Spinal cord (tissue), 10 donors: ENCODE measurements around the gene GNG7. TPM values are rescaled to one million over a fixed set of nuclear protein-coding genes. Genes with fewer than 3 reads are reported as not detected.
A peak's percentile ranks its signal among the peaks of the same experiment; 100 is the strongest.

Source experiments
- DNase-seq, 6 donors: peaks; one replicate each; pipeline versions ENCODE4 v3.0.0 to v3.0.0-alpha.2; 2013 to 2015; ENCODE audit warnings: low spot score in 6 of 6, low read depth in 4 of 6
- H3K27ac ChIP-seq: one replicate; pipeline ENCODE4 v1.5.1; 2013; ENCODE audit warnings: low read depth, low read length, control low read depth
- H3K27me3 ChIP-seq: one replicate; pipeline ENCODE4 v1.6.1; 2013; ENCODE audit warnings: low read length; ENCODE audit not compliant: control insufficient read depth, insufficient read depth
- H3K36me3 ChIP-seq: one replicate; pipeline ENCODE4 v1.6.1; 2013; ENCODE audit warnings: low read length; ENCODE audit not compliant: control insufficient read depth, insufficient read depth
- H3K4me1 ChIP-seq: one replicate; pipeline ENCODE4 v1.6.1; 2013; ENCODE audit warnings: low read length; ENCODE audit not compliant: control insufficient read depth, insufficient read depth
- H3K4me3 ChIP-seq: one replicate; pipeline ENCODE4 v1.5.1; 2013; ENCODE audit warnings: low read depth, low read length, control low read depth
- H3K9me3 ChIP-seq: one replicate; pipeline ENCODE4 v1.6.1; 2013; ENCODE audit warnings: low read length; ENCODE audit not compliant: control insufficient read depth, insufficient read depth
- WGBS: methylation state at CpG from one replicate; pipeline ENCODE4 v1.1.5; 2013; ENCODE audit warnings: missing lambda C conversion rate; ENCODE audit not compliant: insufficient coverage; 5-methylcytosine and 5-hydroxymethylcytosine counted together
- polyA plus RNA-seq, 2 donors: library from polyadenylated mRNA; unstranded; fragments of 120-200 nt; gene quantifications; one replicate each; pipeline ENCODE4 v1.2.1, GENCODE V29; 2013; ENCODE audit not compliant: insufficient read length in 2 of 2
- total RNA-seq, 2 donors: library from RNA; depleted of rRNA in 1 of 2; stranded (reverse); fragments of 120-200 nt in 1 of 2; fragments of >200 nt in 1 of 2; gene quantifications; one replicate each; pipeline versions ENCODE4 v1.2.3 to v1.2.4, GENCODE V29; 2013 to 2014
- donor health status: healthy.

GNG7 gene
- total and polyA plus RNA-seq, 4 donors, result 6.2 to 60.4 (median 30.2) TPM

DNA sequence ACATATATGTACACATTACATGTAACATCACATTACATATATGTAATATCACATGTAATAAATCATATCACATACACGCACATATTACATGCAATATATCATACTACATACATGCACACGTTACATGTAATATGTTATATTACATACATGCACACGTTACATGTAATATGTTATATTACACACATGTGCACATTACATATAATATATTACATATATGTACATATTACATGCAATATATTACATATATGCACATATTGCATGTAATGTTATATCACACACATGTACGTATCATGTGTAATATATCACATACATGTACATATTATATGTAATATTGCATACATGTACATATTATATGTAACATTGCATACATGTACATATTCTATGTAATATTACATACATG is 149.0 kb downstream of the GNG7 start:
- DNase-seq, result no peak
- Histone ChIP-seq H3K4me1 (peaks cover 26% of the 10 kb centered on the region), H3K27me3 (no peaks in the 10 kb centered on the region), H3K36me3 (peaks cover 9% of the 10 kb centered on the region), H3K27ac (no peak overlapping the region), H3K9me3 (no peaks in the 10 kb centered on the region), H3K4me3 (no peak overlapping the region)
- WGBS, result no CpG with 5 or more reads among the region's 4 CpGs

DNA sequence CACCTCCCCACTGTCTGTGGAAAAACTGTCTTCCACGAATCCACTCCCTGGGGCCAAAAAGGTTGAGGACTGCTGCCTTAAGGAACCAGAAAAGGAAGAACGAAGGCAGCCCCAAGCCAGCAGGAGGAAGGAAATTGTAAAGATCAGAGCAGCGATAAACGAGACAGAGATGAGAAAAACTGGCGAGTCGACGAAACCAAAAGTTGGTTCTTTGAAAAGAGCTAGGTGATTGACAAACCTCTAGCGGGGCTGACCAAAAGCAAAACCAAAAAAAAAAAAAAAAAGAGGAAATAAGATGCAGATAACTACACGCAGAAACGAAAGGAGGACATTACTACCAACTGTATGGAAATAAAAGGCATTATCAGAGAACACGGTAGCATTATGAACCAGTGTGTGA is 149.6 kb downstream of the GNG7 start:
- Histone ChIP-seq H3K4me1 (peaks cover 26% of the 10 kb centered on the region), H3K36me3 (peaks cover 9% of the 10 kb centered on the region), H3K9me3 (no peaks in the 10 kb centered on the region), H3K4me3 (no peak overlapping the region), H3K27me3 (no peaks in the 10 kb centered on the region), H3K27ac (no peak overlapping the region)
- DNase-seq, result no peak
- 59% methylated on average over 6 of the region's 11 CpGs for WGBS

- H3K4me3 ChIP-seq, result no peak overlapping the region
- H3K27me3 ChIP-seq, result no peaks in the 10 kb centered on the region
- no peaks in the 10 kb centered on the region for H3K9me3 ChIP-seq
- H3K36me3 ChIP-seq, result peaks cover 9% of the 10 kb centered on the region
- peaks cover 35% of the 10 kb centered on the region for H3K4me1 ChIP-seq
- DNase-seq, result no peak
- no peak overlapping the region for H3K27ac ChIP-seq
- WGBS, result 83% methylated on average over 9 of the region's 11 CpGs
Measured at GRCh38 chr19:2551864-2552185, 150.7 kb downstream of the GNG7 start.

- no peak for DNase-seq
- Histone ChIP-seq H3K36me3 (peaks cover 9% of the 10 kb centered on the region), H3K4me3 (no peak overlapping the region), H3K4me1 (peaks cover 37% of the 10 kb centered on the region), H3K27ac (no peak overlapping the region), H3K27me3 (no peaks in the 10 kb centered on the region), H3K9me3 (no peaks in the 10 kb centered on the region)
- 75% methylated on average over 16 of the region's 20 CpGs for WGBS
Measured at GRCh38 chr19:2551172-2551863, 151.2 kb downstream of the GNG7 start.

- Histone ChIP-seq H3K4me3 (no peak overlapping the region), H3K27ac (no peak overlapping the region), H3K9me3 (no peaks in the 10 kb centered on the region), H3K4me1 (peaks cover 37% of the 10 kb centered on the region), H3K36me3 (peaks cover 2% of the 10 kb centered on the region), H3K27me3 (no peaks in the 10 kb centered on the region)
- DNase-seq, result peak in 2 of 6 donors; percentile 16 to 37
- WGBS, result 64% methylated on average over 20 of the region's 21 CpGs
Measured at GRCh38 chr19:2550431-2551171, 151.9 kb downstream of the GNG7 start.

- Histone ChIP-seq H3K4me1 (peaks cover 43% of the 10 kb centered on the region), H3K4me3 (no peak overlapping the region), H3K27me3 (no peaks in the 10 kb centered on the region), H3K27ac (peak overlapping the region; percentile 25), H3K36me3 (peaks cover 2% of the 10 kb centered on the region), H3K9me3 (no peaks in the 10 kb centered on the region)
- DNase-seq, result peak in 1 of 6 donors; percentile 60
- 67% methylated on average over 6 of the region's 11 CpGs for WGBS
Measured at GRCh38 chr19:2549701-2550191, 152.7 kb downstream of the GNG7 start.

DNA sequence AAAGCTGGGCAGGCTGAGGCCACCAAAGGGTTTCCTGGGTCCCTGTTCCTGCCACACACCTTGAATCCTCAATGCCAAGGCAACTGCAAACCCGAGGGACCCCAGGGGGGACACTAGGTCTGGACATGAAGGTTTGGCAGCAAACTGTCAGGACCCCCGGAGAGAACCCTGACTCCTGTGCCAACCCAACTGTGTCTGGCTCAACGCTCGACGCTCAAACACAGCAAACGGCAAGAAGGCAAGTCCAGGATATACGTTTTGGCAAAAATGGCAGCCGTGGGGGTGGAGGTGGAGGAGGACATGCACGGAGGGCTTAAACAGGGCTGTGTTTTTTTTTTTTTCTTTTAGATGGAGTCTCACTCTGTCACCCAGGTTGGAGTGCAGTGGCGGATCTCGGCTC is 153.5 kb downstream of the GNG7 start:
- 93% methylated on average over 5 of the region's 11 CpGs for WGBS
- Histone ChIP-seq H3K27me3 (no peaks in the 10 kb centered on the region), H3K36me3 (peaks cover 2% of the 10 kb centered on the region), H3K4me1 (peaks cover 51% of the 10 kb centered on the region), H3K9me3 (no peaks in the 10 kb centered on the region), H3K27ac (no peak overlapping the region), H3K4me3 (no peak overlapping the region)
- DNase-seq, result no peak

- Histone ChIP-seq H3K27ac (no peak overlapping the region), H3K4me1 (peaks cover 64% of the 10 kb centered on the region), H3K4me3 (no peak overlapping the region), H3K36me3 (peaks cover 2% of the 10 kb centered on the region), H3K27me3 (no peaks in the 10 kb centered on the region), H3K9me3 (no peaks in the 10 kb centered on the region)
- WGBS, result 94% methylated on average over 8 of the region's 9 CpGs
- no peak for DNase-seq
Measured at GRCh38 chr19:2547721-2548120, 154.8 kb downstream of the GNG7 start.

- WGBS, result 95% methylated on average over 15 of the region's 15 CpGs
- no peaks in the 10 kb centered on the region for H3K9me3 ChIP-seq
- peaks cover 2% of the 10 kb centered on the region for H3K36me3 ChIP-seq
- peaks cover 69% of the 10 kb centered on the region for H3K4me1 ChIP-seq
- H3K27ac ChIP-seq, result peak overlapping the region; percentile 67
- H3K27me3 ChIP-seq, result no peaks in the 10 kb centered on the region
- no peak for DNase-seq
- no peak overlapping the region for H3K4me3 ChIP-seq
Measured at GRCh38 chr19:2547033-2547680, 155.3 kb downstream of the GNG7 start.
